T-helper 17 cell (primary cell): ENCODE measurements around the gene LTBP3. TPM values are rescaled to one million over a fixed set of nuclear protein-coding genes. Genes with fewer than 3 reads are reported as not detected.
"Not testable (repeated sequence)": the region's sequence is repeated elsewhere in the genome, so short reads cannot be mapped to it uniquely, and the experiment has no call there.

Experiments
- ATAC-seq: fragments of 150-1000 bp; cut with Tn5 transposase; 2 replicates; pipeline ENCODE4 v1.10.0; 2021; ENCODE audit warnings: mild to moderate bottlenecking, moderate library complexity
- DNase-seq, 3 donors: peaks; one replicate each; pipeline versions ENCODE4 v3.0.0 to v3.0.0-alpha.2; 2020 to 2021
- H3K9me3 ChIP-seq: one replicate; pipeline ENCODE4 v1.7.0; 2013; ENCODE audit warnings: low read length, mild to moderate bottlenecking; ENCODE audit not compliant: control insufficient read depth, poor library complexity, severe bottlenecking
- H3K27ac Mint-ChIP-seq: one replicate; pipeline ENCODE4 v1.8.0; 2022; ENCODE audit warnings: mild to moderate bottlenecking, moderate library complexity, mixed read lengths
- H3K27me3 Mint-ChIP-seq: one replicate; pipeline ENCODE4 v1.8.0; 2022; ENCODE audit warnings: mixed read lengths
- H3K36me3 Mint-ChIP-seq: one replicate; pipeline ENCODE4 v1.8.0; 2022; ENCODE audit warnings: low read depth, mixed read lengths
- H3K4me1 Mint-ChIP-seq: one replicate; pipeline ENCODE4 v1.8.0; 2022; ENCODE audit warnings: mild to moderate bottlenecking, mixed read lengths
- H3K4me3 Mint-ChIP-seq: one replicate; pipeline ENCODE4 v1.8.0; 2022; ENCODE audit warnings: mild to moderate bottlenecking, moderate library complexity, mixed read lengths
- total RNA-seq, 4 donors: library from RNA in 2 of 4; stranded (reverse) in 2 of 4; gene quantifications; one replicate each; pipeline ENCODE4 v1.2.3 and lab custom pipeline; 2022 to 2026

LTBP3 gene
- total RNA-seq, 2 donors from 2014 or later: 123 to 187 TPM

DNA sequence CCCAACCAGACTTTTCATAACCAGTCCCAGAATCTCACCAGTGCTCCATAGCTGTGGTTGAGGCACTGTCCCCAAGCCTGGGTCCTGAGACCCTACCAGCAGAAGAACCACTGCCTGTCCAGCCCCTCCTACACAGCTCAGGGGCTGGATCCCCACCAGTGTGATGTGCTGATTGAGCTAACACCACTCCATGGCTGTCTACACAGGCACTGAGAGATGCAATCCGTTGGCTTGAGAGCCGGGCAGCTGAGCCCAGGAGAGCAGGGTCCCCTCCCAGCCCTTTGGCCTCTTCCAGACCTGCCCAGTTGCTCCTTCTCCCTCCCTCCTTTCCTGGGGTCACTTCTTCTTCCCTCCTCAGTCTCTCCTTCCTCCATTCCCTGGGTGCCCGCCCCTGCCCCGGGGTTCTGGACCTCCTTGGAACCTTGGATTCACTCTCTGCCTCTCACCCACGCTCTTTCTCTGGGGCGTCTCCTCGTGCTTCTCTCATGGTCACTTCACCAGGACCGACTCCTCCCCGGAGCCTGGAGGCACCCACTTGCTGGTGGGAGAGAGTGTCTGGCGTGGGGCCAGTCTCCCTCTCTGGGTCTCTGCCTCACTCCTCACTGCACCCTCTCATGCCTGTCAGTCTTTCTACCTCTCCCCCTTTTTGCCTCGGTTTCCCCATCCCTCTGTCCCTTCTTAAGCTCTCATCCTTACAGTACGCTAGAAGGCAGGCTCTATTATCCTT lies 34.0 kb downstream of the LTBP3 start:
- H3K4me1 Mint-ChIP-seq: peaks cover 40% of the 10 kb centered on the region
- no peaks in the 10 kb centered on the region for H3K9me3 ChIP-seq
- peak; percentile 13 for ATAC-seq
- no peaks in the 10 kb centered on the region for H3K27me3 Mint-ChIP-seq
- peak overlapping the region; percentile 91 for H3K27ac Mint-ChIP-seq
- H3K36me3 Mint-ChIP-seq: no peaks in the 10 kb centered on the region
- peak overlapping the region; percentile 85 for H3K4me3 Mint-ChIP-seq
- DNase-seq: no peak

DNA sequence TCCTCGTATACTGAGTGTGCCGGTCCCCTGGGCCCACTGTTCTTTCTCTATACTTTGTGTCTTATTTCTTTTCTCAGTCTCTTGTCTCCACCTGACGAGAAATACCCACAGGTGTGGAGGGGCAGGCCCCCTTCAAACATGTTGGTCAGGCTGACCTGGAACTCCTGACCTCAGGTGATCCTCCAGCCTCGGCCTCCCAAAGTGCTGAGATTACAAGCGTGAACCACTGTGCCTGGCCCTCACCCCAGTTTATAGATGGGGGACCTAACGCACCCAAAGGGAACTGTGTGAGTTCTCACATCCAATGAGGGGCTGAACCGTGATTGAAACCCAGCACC lies 34.6 kb downstream of the LTBP3 start:
- ATAC-seq, DNase-seq: not testable (repeated sequence)
- H3K4me1 Mint-ChIP-seq: peaks cover 36% of the 10 kb centered on the region

GRCh38 chr11:65522718-65523630 lies 35.2 kb downstream of the LTBP3 start:
- H3K36me3 Mint-ChIP-seq, H3K9me3 ChIP-seq, H3K27me3 Mint-ChIP-seq, DNase-seq: not testable (repeated sequence)
- Mint-ChIP-seq H3K27ac (peak overlapping the region; percentile 91), H3K4me1 (peaks cover 35% of the 10 kb centered on the region), H3K4me3 (peak overlapping the region; percentile 85)
- peak; percentile 29 for ATAC-seq

More for the DNA sequence above, 34.6 kb downstream of the LTBP3 start:
- not testable (repeated sequence) for H3K27me3 Mint-ChIP-seq, H3K36me3 Mint-ChIP-seq, H3K9me3 ChIP-seq
- H3K4me3 Mint-ChIP-seq: peak overlapping the region; percentile 85
- H3K27ac Mint-ChIP-seq: peak overlapping the region; percentile 91

- Mint-ChIP-seq H3K4me1 (peaks cover 33% of the 10 kb centered on the region), H3K4me3 (peak overlapping the region; percentile 85), H3K27ac (peak overlapping the region; percentile 83)
- H3K36me3 Mint-ChIP-seq, H3K27me3 Mint-ChIP-seq, H3K9me3 ChIP-seq, DNase-seq, ATAC-seq: not testable (repeated sequence)
Measured at GRCh38 chr11:65521777-65522521, 36.2 kb downstream of the LTBP3 start.

DNA sequence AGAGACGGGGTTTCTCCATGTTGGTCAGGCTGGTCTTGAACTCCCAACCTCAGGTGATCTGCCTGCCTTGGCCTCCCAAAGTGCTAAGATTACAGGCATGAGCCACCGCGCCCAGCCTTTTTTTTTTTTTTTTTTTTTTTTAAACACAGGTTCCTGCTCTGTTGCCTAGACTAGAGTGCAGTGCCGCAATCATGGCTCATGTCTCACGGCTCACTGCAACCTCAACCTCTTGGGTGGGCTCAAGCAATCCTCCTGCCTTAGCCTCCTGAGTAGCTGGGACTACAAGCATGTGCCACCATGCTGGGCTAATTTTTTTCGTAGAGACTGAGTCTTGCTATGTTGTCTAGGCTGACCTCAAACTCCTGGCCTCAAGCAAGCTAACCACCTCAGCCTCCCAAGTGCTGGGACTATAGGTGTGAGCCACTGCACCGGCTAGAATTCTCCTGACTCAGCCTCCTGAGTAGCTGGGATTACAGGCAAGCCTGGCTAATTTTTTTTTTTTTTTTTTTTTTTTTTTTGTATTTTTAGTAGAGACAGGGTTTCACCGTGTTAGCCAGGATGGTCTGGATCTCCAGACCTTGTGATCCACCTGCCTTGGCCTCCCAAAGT lies 39.1 kb downstream of the LTBP3 start:
- not testable (repeated sequence) for H3K4me3 Mint-ChIP-seq, DNase-seq, H3K27ac Mint-ChIP-seq, H3K27me3 Mint-ChIP-seq, ATAC-seq, H3K9me3 ChIP-seq, H3K36me3 Mint-ChIP-seq
- H3K4me1 Mint-ChIP-seq: peaks cover 32% of the 10 kb centered on the region

- peaks cover 3% of the 10 kb centered on the region for H3K36me3 Mint-ChIP-seq
- peak overlapping the region; percentile 46 for H3K4me3 Mint-ChIP-seq
- peak; percentile 30 for ATAC-seq
- H3K27me3 Mint-ChIP-seq: no peaks in the 10 kb centered on the region
- H3K9me3 ChIP-seq: no peaks in the 10 kb centered on the region
- peak overlapping the region; percentile 92 for H3K27ac Mint-ChIP-seq
- peaks cover 10% of the 10 kb centered on the region for H3K4me1 Mint-ChIP-seq
- no peak for DNase-seq
Measured at GRCh38 chr11:65516135-65516968, 41.8 kb downstream of the LTBP3 start.

DNA sequence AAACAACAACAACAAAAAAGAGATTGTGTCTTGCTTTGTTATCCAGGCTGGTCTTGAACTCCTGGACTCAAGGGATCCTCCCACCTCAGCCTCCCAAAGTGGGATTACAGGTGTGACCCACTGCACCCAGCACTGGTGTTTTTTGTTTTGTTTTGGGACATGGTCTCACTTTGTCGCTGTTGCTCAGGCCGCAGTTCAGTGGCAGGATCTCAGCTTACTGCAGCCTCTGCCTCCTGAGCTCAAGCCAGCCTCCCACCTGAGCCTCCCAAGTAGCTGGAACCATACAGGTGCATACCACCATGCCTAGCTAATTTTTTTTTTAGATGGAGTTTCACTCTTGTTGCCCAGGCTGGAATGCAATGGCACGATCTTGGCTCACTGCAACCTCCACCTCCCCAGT lies 45.8 kb downstream of the LTBP3 start:
- not testable (repeated sequence) for H3K4me3 Mint-ChIP-seq, H3K9me3 ChIP-seq, ATAC-seq, H3K27ac Mint-ChIP-seq, DNase-seq, H3K27me3 Mint-ChIP-seq, H3K36me3 Mint-ChIP-seq
- H3K4me1 Mint-ChIP-seq: peaks cover 22% of the 10 kb centered on the region

DNA sequence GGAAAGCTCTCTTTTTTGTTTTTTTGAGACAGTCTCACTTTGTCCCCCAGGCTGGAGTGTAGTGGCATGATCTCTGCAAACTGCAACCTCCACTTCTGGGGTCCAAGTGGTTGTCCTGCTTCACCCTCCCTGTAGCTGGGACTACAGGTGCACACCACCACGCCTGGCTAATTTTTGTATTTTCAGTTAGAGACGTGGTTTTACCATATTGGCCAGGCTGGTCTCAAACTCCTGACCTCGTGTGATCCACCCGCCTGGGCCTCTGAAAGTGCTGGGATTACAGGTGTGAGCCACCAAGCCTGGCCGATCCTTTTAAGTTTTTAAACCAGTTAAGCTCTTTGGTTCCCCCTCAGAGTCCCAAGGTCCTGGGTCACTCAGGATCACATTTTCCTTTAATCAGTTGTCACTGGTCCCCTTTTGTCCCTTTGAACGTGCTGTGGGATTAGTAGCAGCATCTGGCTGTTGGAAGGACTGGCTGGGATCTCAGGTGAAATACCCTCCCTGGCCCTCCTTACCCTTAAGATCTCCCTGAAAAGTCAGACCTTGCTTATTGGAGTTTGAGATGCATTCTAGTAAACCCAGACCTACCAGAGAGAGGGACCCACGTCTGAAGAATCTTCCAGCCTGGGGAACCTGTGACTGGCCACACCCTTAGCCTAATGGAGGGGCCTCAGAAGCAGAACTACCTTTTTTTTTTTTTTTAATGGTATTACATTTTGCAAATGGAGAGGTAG lies 51.2 kb downstream of the LTBP3 start:
- Mint-ChIP-seq H3K27me3 (no peaks in the 10 kb centered on the region), H3K27ac (no peak overlapping the region), H3K4me3 (no peak overlapping the region), H3K4me1 (peaks cover 57% of the 10 kb centered on the region), H3K36me3 (peaks cover 23% of the 10 kb centered on the region)
- H3K9me3 ChIP-seq: no peaks in the 10 kb centered on the region
- DNase-seq (no peak), ATAC-seq (peak; percentile 50)

DNA sequence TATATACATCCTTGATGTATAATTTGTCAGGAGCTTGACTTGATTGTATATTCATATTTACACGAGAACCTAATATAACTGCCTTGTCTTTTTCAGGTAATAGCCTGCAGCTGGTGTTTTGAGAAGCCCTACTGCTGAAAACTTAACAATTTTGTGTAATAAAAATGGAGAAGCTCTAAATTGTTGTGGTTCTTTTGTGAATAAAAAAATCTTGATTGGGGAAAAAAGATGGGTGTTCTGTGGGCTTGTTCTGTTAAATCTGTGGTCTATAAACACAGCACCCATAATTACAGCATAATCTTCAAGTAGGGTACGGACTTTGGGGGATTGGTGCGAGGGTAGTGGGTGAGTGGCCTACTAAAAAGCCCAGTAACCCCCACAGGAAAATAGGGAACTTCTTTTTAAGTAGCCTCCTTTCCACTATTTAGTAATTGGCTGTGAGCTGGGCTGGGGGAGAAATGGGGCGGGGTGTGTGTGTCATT lies 51.8 kb downstream of the LTBP3 start:
- no peaks in the 10 kb centered on the region for H3K9me3 ChIP-seq
- DNase-seq (no peak), ATAC-seq (peak; percentile 6)
- Mint-ChIP-seq H3K36me3 (peaks cover 29% of the 10 kb centered on the region), H3K27me3 (no peaks in the 10 kb centered on the region), H3K4me1 (peaks cover 61% of the 10 kb centered on the region), H3K27ac (no peak overlapping the region), H3K4me3 (no peak overlapping the region)

DNA sequence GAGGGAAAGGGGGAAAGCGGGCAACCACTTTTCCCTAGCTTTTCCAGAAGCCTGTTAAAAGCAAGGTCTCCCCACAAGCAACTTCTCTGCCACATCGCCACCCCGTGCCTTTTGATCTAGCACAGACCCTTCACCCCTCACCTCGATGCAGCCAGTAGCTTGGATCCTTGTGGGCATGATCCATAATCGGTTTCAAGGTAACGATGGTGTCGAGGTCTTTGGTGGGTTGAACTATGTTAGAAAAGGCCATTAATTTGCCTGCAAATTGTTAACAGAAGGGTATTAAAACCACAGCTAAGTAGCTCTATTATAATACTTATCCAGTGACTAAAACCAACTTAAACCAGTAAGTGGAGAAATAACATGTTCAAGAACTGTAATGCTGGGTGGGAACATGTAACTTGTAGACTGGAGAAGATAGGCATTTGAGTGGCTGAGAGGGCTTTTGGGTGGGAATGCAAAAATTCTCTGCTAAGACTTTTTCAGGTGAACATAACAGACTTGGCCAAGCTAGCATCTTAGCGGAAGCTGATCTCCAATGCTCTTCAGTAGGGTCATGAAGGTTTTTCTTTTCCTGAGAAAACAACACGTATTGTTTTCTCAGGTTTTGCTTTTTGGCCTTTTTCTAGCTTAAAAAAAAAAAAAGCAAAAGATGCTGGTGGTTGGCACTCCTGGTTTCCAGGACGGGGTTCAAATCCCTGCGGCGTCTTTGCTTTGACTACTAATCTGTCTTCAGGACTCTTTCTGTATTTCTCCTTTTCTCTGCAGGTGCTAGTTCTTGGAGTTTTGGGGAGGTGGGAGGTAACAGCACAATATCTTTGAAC lies 52.5 kb downstream of the LTBP3 start:
- H3K9me3 ChIP-seq: no peaks in the 10 kb centered on the region
- Mint-ChIP-seq H3K27me3 (no peaks in the 10 kb centered on the region), H3K36me3 (peaks cover 29% of the 10 kb centered on the region), H3K4me3 (no peak overlapping the region), H3K27ac (no peak overlapping the region), H3K4me1 (peaks cover 62% of the 10 kb centered on the region)
- no peak for ATAC-seq
- no peak for DNase-seq
